Hippocampal formation (tissue), 2 donors: ENCODE measurements around the gene GRB10.
"Not testable (repeated sequence)": the region's sequence is repeated elsewhere in the genome, so short reads cannot be mapped to it uniquely, and the experiment has no call there.

ENCODE experiments used
- DNase-seq, 2 donors: peaks; one replicate each; lab custom pipeline; 2025; lab: John Stamatoyannopoulos, UW

GRB10 gene

GRCh38 chr7:50552139-50552538 lies 230.6 kb downstream of the GRB10 start:
- no peak for DNase-seq

GRCh38 chr7:50545613-50546012 lies 237.1 kb downstream of the GRB10 start:
- not testable (repeated sequence) for DNase-seq

- DNase-seq: no peak
These were observed 237.7 kb downstream of the GRB10 start for GRCh38 chr7:50544992-50545391.

DNA sequence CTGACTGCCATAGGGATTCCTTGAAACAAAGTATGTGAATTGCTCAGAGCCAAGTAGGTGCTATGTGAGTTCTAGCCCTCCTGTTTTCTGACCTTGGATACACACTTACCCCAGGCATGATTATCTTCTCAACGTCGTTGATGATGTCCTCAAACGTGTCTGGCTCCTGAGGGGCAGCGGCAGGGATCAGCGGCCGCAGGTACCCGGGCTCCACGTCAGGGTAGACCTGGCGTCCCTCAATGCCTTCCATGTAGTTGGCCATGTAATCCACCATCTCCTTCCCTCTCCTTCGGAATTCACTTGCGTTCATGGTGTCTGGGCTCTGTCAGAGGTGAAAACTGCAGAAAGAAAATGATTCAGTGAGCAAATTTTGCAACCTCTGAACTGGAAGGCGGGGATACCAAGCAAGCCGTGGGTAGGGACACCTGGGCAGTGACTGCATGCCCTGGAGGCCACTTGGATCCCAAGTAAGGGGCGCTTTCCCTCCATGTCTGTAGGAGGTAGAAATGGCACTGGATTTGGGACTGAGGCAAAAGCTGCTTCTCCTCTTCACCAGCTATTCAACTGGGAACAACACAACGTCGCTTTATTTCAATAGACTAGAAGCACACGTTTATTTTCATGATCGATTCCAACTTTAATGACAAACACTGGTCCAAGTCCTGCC lies 238.8 kb downstream of the GRB10 start:
- DNase-seq: no peak

- DNase-seq: no peak
These were observed 240.6 kb downstream of the GRB10 start for GRCh38 chr7:50542132-50542531.

DNA sequence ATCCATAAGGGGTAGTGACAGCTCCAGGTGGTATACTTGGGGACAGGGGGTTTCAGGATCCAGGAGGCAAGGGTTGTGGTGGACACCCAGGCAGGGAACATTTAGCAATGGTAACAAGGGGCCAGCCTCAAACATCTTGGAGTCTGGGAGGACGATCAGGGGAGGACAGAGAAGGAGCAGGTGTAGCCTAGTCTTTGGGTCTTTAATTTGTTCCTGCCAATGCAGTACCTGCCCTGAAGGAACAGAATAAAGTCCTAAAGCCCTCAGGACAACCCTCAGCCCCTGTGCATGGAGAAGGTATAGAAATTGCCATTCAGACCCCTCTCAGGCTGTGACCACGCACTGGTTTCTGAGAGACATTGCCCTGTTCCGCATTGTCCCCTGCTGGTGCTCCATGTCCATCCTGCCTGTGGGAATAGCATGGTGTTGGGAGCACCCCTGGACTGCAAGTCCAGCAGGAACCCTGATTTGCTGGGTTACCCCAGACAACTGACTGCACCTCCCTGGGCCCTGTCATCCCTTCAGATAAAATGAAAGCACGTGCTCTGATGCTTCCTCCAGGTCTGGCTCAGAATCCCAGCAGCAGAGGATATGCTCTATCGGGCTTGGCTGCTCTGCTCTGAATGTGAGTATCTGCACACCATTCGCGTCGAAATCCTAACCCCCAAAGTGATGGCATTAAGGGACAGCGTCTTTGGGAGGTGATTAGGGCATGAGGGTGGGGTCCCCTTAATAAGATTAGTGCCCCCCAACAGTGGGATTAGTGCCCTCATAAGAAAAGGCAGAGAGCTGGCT lies 241.7 kb downstream of the GRB10 start:
- DNase-seq: no peak
